Nephron (organoid): ENCODE data around the gene CRHBP.
A peak's percentile ranks its signal among the peaks of the same experiment; 100 is the strongest.

Source experiments
- H3K27ac Mint-ChIP-seq, 3 experiments: 2 replicates each; pipeline ENCODE4 v1.8.0; 2020; ENCODE audit warnings: mixed read lengths in 3 of 3, mild to moderate bottlenecking in 2 of 3, moderate library complexity in 1 of 3
- H3K27me3 Mint-ChIP-seq: 2 replicates; pipeline ENCODE4 v1.8.0; 2021; ENCODE audit warnings: low read depth, mild to moderate bottlenecking, moderate library complexity, mixed read lengths
- H3K36me3 Mint-ChIP-seq: 2 replicates; pipeline ENCODE4 v1.8.0; 2020; ENCODE audit warnings: low read depth, mixed read lengths
- H3K4me1 Mint-ChIP-seq: 2 replicates; pipeline ENCODE4 v1.8.0; 2020; ENCODE audit warnings: mixed read lengths
- H3K4me3 Mint-ChIP-seq, 3 experiments: 2 replicates each; pipeline ENCODE4 v1.8.0; 2020; ENCODE audit warnings: mild to moderate bottlenecking in 3 of 3, mixed read lengths in 3 of 3, moderate library complexity in 2 of 3
- H3K9me3 Mint-ChIP-seq: 2 replicates; pipeline ENCODE4 v1.8.0; 2020; ENCODE audit warnings: mixed read lengths
- CTCF ChIP-seq, 3 experiments: fragments of 200-600 bp; sonication (generic); IDR thresholded peaks; one replicate each; pipeline ENCODE4 v1.5.0; 2021; ENCODE audit warnings: antibody characterized with exemption in 3 of 3; ENCODE audit not compliant: unreplicated experiment in 3 of 3

Gene CRHBP

GRCh38 chr5:76953551-76954382 is 922 bp downstream of the CRHBP start:
- peaks cover 69% of the 10 kb centered on the region for H3K27me3 Mint-ChIP-seq
- no peaks in the 10 kb centered on the region for H3K4me1 Mint-ChIP-seq
- no peaks in the 10 kb centered on the region for H3K36me3 Mint-ChIP-seq
- no peak for TF ChIP-seq CTCF (IDR thresholded peaks at IDR 0.05; ENCODE audit: unreplicated experiment in 3 of 3)
- H3K9me3 Mint-ChIP-seq = peaks cover 2% of the 10 kb centered on the region
- H3K4me3 Mint-ChIP-seq = peak overlapping the region; percentile 56 to 75 (median 74)
- H3K27ac Mint-ChIP-seq = no peak overlapping the region

- peaks cover 69% of the 10 kb centered on the region for H3K27me3 Mint-ChIP-seq
- H3K4me1 Mint-ChIP-seq = no peaks in the 10 kb centered on the region
- TF ChIP-seq CTCF (IDR thresholded peaks at IDR 0.05; ENCODE audit: unreplicated experiment in 3 of 3) = no peak
- H3K9me3 Mint-ChIP-seq = peaks cover 2% of the 10 kb centered on the region
- no peaks in the 10 kb centered on the region for H3K36me3 Mint-ChIP-seq
- H3K27ac Mint-ChIP-seq = no peak overlapping the region
- H3K4me3 Mint-ChIP-seq = peak overlapping the region; percentile 56 to 75 (median 74)
Measured at GRCh38 chr5:76954383-76954763, 1.5 kb downstream of the CRHBP start.

- Mint-ChIP-seq H3K4me1 (no peaks in the 10 kb centered on the region), H3K36me3 (no peaks in the 10 kb centered on the region), H3K4me3 (no peak overlapping the region), H3K27me3 (peaks cover 69% of the 10 kb centered on the region), H3K27ac (no peak overlapping the region), H3K9me3 (peaks cover 2% of the 10 kb centered on the region)
- TF ChIP-seq CTCF (IDR thresholded peaks at IDR 0.05; ENCODE audit: unreplicated experiment in 3 of 3) = no peak
Measured at GRCh38 chr5:76956033-76956432, 3.2 kb downstream of the CRHBP start.

- Mint-ChIP-seq H3K4me1 (no peaks in the 10 kb centered on the region), H3K4me3 (no peak overlapping the region), H3K9me3 (peaks cover 2% of the 10 kb centered on the region), H3K27me3 (peaks cover 44% of the 10 kb centered on the region), H3K27ac (no peak overlapping the region), H3K36me3 (no peaks in the 10 kb centered on the region)
- no peak for TF ChIP-seq CTCF (IDR thresholded peaks at IDR 0.05; ENCODE audit: unreplicated experiment in 3 of 3)
Measured at GRCh38 chr5:76958991-76959767, 6.3 kb downstream of the CRHBP start.

GRCh38 chr5:76960004-76960625 is 7.3 kb downstream of the CRHBP start:
- Mint-ChIP-seq H3K4me3 (no peak overlapping the region), H3K36me3 (no peaks in the 10 kb centered on the region), H3K9me3 (peaks cover 2% of the 10 kb centered on the region), H3K27ac (no peak overlapping the region), H3K27me3 (peaks cover 34% of the 10 kb centered on the region), H3K4me1 (no peaks in the 10 kb centered on the region)
- TF ChIP-seq CTCF (IDR thresholded peaks at IDR 0.05; ENCODE audit: unreplicated experiment in 3 of 3) = no peak
